ENCODE measurements around the gene GTPBP1. TPM values are rescaled to one million over a fixed set of nuclear protein-coding genes. Genes with fewer than 3 reads are reported as not detected.

The GTPBP1 gene
- polyA plus RNA-seq, 1 of the 3 experiments (the other 2 are of a cell fraction) = 15.2 TPM

- Histone ChIP-seq H3K9me3 (no peaks in the 10 kb centered on the region), H4K20me1 (ENCODE audit: insufficient read depth) (no peaks in the 10 kb centered on the region), H2AFZ (ENCODE audit: low read depth) (no peak overlapping the region), H3K9me2 (no peaks in the 10 kb centered on the region), H3K4me3 (ENCODE audit: low read depth in 2 of 2, low read length in 1 of 2) (peak overlapping the region in 1 of 2 experiments; percentile 58; a peak in 1 of 4 replicates), H3K36me3 (replicated peaks in 1 of 2; ENCODE audit: control insufficient read depth in 1 of 2, insufficient read depth in 2 of 2, low read length in 1 of 2) (no peaks in the 10 kb centered on the region), H3F3A (replicated peaks; ENCODE audit: insufficient read depth) (no peaks in the 10 kb centered on the region), H3K4me2 (peak overlapping the region; percentile 76; the same call in 1 of the 2 replicates), H3K27ac (ENCODE audit: low read depth in 2 of 2, low read length in 1 of 2) (no peak overlapping the region; a peak in 1 of 4 replicates), H3K9ac (no peak overlapping the region; the same call in 1 of the 2 replicates), H3K79me2 (ENCODE audit: insufficient read depth) (peaks cover 9% of the 10 kb centered on the region), H3K4me1 (ENCODE audit: control insufficient read depth in 1 of 2, insufficient read depth in 2 of 2, low read depth in 1 of 2, low read length in 1 of 2) (peaks cover 0 to 21% of the 10 kb centered on the region in 2 experiments; a peak in 1 of 4 replicates), H3K27me3 (ENCODE audit: insufficient read depth) (no peaks in the 10 kb centered on the region)
- DNase-seq = no peak
- POLR2A ChIA-PET = no interaction called here
- 71% methylated on average over 7 of the region's 12 CpGs for WGBS (ENCODE audit: low lambda C conversion rate)
- CTCF ChIA-PET = no interaction called here
- no peak for TF ChIP-seq MEF2A (IDR thresholded peaks at IDR 0.05; ENCODE audit: borderline replicate concordance, low read depth)
Measured at GRCh38 chr22:38753948-38754750, 48.4 kb downstream of the GTPBP1 start.

- Histone ChIP-seq H3K4me3 (ENCODE audit: low read depth in 2 of 2, low read length in 1 of 2) (peak overlapping the region; percentile 54 to 58), H3F3A (replicated peaks; ENCODE audit: insufficient read depth) (no peaks in the 10 kb centered on the region), H3K4me2 (peak overlapping the region; percentile 76; the same call in 1 of the 2 replicates), H3K36me3 (replicated peaks in 1 of 2; ENCODE audit: control insufficient read depth in 1 of 2, insufficient read depth in 2 of 2, low read length in 1 of 2) (no peaks in the 10 kb centered on the region), H3K79me2 (ENCODE audit: insufficient read depth) (peaks cover 9% of the 10 kb centered on the region), H4K20me1 (ENCODE audit: insufficient read depth) (no peaks in the 10 kb centered on the region), H3K27ac (ENCODE audit: low read depth in 2 of 2, low read length in 1 of 2) (peak overlapping the region; percentile 39 to 64), H3K9ac (peak overlapping the region; percentile 46; the same call in 1 of the 2 replicates), H3K27me3 (ENCODE audit: insufficient read depth) (no peaks in the 10 kb centered on the region), H3K9me2 (no peaks in the 10 kb centered on the region), H2AFZ (ENCODE audit: low read depth) (peak overlapping the region; percentile 74; the same call in 1 of the 2 replicates), H3K9me3 (no peaks in the 10 kb centered on the region), H3K4me1 (ENCODE audit: control insufficient read depth in 1 of 2, insufficient read depth in 2 of 2, low read depth in 1 of 2, low read length in 1 of 2) (peaks cover 0 to 21% of the 10 kb centered on the region in 2 experiments; a peak in 1 of 4 replicates)
- CTCF ChIA-PET = no interaction called here
- TF ChIP-seq TAF1 (IDR thresholded peaks at IDR 0.05; ENCODE audit: borderline replicate concordance, low read depth, low read length) (no peak), RFX5 (IDR thresholded peaks at IDR 0.05; ENCODE audit: low read length) (no peak), FOSL2 (IDR thresholded peaks at IDR 0.05; ENCODE audit: borderline replicate concordance, low read depth) (no peak), NRF1 (IDR thresholded peaks at IDR 0.05; ENCODE audit: low read depth, low read length) (no peak), RCOR1 (IDR thresholded peaks at IDR 0.05; ENCODE audit: low read length) (no peak), EZH2phosphoT487 (IDR thresholded peaks at IDR 0.05; ENCODE audit: borderline replicate concordance, low read depth) (no peak), MEF2A (IDR thresholded peaks at IDR 0.05; ENCODE audit: borderline replicate concordance, low read depth) (no peak), SIN3A (IDR thresholded peaks at IDR 0.05; ENCODE audit: borderline replicate concordance, low read depth, low read length) (no peak), EP300 (IDR thresholded peaks at IDR 0.05; ENCODE audit: borderline replicate concordance in 1 of 2, low read depth in 1 of 2, low read length in 1 of 2) (no peak), TCF12 (IDR thresholded peaks at IDR 0.05) (no peak), SMC3 (IDR thresholded peaks at IDR 0.05; ENCODE audit: low read depth, low read length) (no peak), MXI1 (IDR thresholded peaks at IDR 0.05; ENCODE audit: low read depth, low read length) (no peak), REST (IDR thresholded peaks at IDR 0.05; ENCODE audit: low read depth, low read length) (no peak), USF2 (IDR thresholded peaks at IDR 0.05; ENCODE audit: borderline replicate concordance, low read depth, low read length) (no peak), GABPA (IDR thresholded peaks at IDR 0.05; ENCODE audit: low read depth) (no peak)
- 39% methylated on average over 5 of the region's 12 CpGs for WGBS (ENCODE audit: low lambda C conversion rate)
- no peak for DNase-seq
- POLR2A ChIA-PET = no interaction called here
Measured at GRCh38 chr22:38754751-38755154, 49.0 kb downstream of the GTPBP1 start.
